ENCODE measurements around the gene GALR1.

GALR1 gene

GRCh38 chr18:77316008-77316407 is 66.4 kb downstream of the GALR1 start:
- in situ Hi-C loops (cut with MboI; ENCODE audit: low pct_unique_long_range_greater_than_20kb, low sequenced_read_pairs, unreplicated experiment) = no loop called here
- no peak for DNase-seq (ENCODE audit: low spot score)
- TF ChIP-seq, protein P1, sequence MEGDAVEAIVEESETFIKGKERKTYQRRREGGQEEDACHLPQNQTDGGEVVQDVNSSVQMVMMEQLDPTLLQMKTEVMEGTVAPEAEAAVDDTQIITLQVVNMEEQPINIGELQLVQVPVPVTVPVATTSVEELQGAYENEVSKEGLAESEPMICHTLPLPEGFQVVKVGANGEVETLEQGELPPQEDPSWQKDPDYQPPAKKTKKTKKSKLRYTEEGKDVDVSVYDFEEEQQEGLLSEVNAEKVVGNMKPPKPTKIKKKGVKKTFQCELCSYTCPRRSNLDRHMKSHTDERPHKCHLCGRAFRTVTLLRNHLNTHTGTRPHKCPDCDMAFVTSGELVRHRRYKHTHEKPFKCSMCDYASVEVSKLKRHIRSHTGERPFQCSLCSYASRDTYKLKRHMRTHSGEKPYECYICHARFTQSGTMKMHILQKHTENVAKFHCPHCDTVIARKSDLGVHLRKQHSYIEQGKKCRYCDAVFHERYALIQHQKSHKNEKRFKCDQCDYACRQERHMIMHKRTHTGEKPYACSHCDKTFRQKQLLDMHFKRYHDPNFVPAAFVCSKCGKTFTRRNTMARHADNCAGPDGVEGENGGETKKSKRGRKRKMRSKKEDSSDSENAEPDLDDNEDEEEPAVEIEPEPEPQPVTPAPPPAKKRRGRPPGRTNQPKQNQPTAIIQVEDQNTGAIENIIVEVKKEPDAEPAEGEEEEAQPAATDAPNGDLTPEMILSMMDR (IDR thresholded peaks at IDR 0.05; ENCODE audit: extremely low read depth, insufficient read depth, missing control alignments) = no peak

- DNase-seq (ENCODE audit: low spot score) = no peak
- TF ChIP-seq, protein P1 (IDR thresholded peaks at IDR 0.05; ENCODE audit: extremely low read depth, insufficient read depth, missing control alignments) = no peak
- in situ Hi-C loops (cut with MboI; ENCODE audit: low pct_unique_long_range_greater_than_20kb, low sequenced_read_pairs, unreplicated experiment) = no loop called here
Observed at GRCh38 chr18:77316641-77317040, 67.0 kb downstream of the GALR1 start.

- DNase-seq (ENCODE audit: low spot score) = no peak
- in situ Hi-C loops (cut with MboI; ENCODE audit: low pct_unique_long_range_greater_than_20kb, low sequenced_read_pairs, unreplicated experiment) = no loop called here
- TF ChIP-seq, protein P1 (IDR thresholded peaks at IDR 0.05; ENCODE audit: extremely low read depth, insufficient read depth, missing control alignments) = no peak
Observed at GRCh38 chr18:77320971-77321559, 71.4 kb downstream of the GALR1 start.

DNA sequence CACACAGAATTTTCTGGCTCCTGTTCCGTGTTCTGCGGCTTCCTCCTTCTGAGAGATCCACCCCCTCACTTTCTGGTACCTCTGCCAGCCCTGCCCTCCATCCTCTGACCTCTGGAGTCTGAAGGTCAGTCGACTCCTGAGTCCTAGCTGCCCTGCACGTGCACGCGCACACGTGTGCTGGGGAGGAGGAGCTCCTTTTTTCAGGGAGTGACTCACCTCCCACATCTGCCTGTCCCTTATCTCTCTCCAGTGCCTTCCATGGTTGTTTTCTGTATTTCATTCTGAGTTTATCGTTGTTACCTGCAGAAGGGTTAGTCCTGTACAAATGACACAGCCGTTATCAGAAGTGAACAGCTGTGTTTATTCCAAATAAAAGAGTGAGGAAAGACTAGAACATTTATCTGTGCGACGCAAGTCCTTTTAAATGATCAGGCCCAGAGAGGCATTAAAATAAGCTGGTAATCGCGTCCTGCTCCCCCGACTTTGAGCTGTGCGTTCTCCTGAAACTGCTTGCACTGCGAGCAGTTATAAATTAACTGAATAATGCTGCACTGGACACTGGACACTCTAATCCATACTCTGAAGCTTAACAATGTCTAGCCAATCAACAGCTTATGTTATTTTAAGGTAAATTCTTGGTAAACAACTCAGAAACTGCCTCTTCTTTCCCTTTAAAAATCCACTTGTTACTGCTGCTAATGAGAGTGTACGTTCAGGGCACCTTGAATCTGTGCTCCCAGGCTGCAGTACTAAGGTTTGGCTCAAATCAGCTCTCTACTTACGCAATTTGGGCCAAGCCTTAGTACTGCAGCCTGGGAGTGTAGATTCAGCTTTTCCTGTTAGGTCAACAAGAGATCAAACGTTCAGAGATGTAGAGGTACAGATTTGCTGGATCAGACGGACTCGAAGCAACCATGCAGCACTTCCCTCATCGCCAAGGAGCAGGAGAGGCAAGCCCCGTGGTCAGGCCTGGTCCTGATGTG is 72.5 kb downstream of the GALR1 start:
- in situ Hi-C loops (cut with MboI; ENCODE audit: low pct_unique_long_range_greater_than_20kb, low sequenced_read_pairs, unreplicated experiment) = no loop called here
- DNase-seq (ENCODE audit: low spot score) = no peak
- TF ChIP-seq, protein P1 (IDR thresholded peaks at IDR 0.05; ENCODE audit: extremely low read depth, insufficient read depth, missing control alignments) = no peak

GRCh38 chr18:77323640-77324299 is 74.1 kb downstream of the GALR1 start:
- TF ChIP-seq, protein P1 (IDR thresholded peaks at IDR 0.05; ENCODE audit: extremely low read depth, insufficient read depth, missing control alignments) = no peak
- in situ Hi-C loops (cut with MboI; ENCODE audit: low pct_unique_long_range_greater_than_20kb, low sequenced_read_pairs, unreplicated experiment) = no loop called here
- no peak for DNase-seq (ENCODE audit: low spot score)
